GM03348 (cell line): Measurements from ENCODE around the gene PSENEN.
A peak's percentile ranks its signal among the peaks of the same experiment; 100 is the strongest.
"Not testable (repeated sequence)": the region's sequence is repeated elsewhere in the genome, so short reads cannot be mapped to it uniquely, and the experiment has no call there.

Experiments used
- DNase-seq: peaks from one replicate; pipeline ENCODE4 v3.0.0; 2012; ENCODE audit warnings: low spot score

Gene PSENEN

DNA sequence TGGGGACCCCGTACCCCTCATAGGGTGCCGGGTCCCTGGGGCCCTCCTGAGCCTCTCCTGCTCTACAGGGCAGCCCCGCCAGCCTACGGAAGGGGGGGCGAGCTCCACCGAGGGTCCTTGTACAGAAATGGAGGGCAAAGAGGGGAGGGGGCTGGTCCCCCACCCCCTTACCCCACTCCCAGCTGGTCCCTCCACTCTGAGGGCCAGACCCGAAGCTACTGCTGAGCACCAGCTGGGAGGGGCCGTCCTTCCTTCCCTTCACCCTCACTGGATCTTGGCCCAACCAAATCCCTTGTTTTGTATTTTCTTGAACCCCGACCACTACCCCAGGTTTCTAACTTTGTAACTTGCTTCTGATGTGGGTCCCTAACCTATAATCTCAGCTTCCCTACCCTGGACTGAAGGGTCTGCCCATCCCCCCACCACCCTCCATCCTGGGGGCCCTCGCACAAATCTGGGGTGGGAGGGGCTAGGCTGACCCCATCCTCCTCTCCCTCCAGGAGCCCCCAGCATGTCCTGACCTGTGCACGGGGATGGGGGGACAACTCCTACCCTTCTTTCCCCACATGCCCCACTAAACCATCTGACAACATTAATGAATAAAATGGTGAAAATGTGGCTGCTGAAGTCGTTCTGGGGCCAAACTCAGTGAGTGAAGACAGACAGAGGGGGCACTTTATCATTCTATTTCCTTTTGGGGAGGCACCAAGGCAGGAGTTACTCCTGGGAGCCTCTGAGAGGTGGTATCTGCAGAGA lies 42.9 kb downstream of the PSENEN start:
- no peak for DNase-seq

DNA sequence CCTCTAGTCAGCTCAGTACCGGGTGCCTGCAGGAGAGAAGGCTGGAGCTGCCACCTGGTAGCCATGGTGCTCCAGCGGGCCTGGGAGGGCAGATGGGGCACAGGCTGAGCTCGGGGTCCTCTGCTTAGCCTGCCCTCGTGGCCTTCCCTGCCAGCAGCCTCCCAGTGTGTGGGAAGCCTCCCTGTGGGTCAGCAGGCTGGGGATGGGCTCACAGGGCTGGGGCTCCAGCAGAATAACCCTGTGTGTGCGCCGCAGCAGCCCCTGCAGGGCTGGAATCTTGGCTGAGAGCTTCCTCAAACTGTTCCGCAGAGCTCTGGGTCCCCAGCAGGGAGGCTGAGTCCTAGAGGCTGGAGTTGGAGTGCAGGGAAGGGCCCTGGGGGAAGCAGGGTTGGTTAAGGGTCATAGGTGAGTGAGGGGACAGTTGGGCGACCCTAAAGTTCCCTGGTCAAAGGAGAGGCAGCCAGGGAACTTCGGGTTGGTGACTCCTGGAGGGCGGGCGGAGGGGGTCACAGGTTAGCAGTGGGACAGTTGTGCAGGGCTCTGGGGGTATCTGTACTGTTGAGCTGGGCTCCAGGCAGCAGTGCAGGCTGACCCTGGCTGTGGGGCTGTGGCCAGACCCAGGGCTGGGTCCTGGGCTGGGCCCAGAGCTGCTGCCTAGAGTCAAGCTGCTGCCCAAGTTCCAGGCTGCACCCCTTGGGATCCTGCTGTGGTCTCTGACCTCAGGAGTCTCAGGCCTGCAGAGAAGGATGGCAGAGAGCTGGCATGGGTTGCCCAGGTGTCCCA lies 43.9 kb downstream of the PSENEN start:
- no peak for DNase-seq

DNA sequence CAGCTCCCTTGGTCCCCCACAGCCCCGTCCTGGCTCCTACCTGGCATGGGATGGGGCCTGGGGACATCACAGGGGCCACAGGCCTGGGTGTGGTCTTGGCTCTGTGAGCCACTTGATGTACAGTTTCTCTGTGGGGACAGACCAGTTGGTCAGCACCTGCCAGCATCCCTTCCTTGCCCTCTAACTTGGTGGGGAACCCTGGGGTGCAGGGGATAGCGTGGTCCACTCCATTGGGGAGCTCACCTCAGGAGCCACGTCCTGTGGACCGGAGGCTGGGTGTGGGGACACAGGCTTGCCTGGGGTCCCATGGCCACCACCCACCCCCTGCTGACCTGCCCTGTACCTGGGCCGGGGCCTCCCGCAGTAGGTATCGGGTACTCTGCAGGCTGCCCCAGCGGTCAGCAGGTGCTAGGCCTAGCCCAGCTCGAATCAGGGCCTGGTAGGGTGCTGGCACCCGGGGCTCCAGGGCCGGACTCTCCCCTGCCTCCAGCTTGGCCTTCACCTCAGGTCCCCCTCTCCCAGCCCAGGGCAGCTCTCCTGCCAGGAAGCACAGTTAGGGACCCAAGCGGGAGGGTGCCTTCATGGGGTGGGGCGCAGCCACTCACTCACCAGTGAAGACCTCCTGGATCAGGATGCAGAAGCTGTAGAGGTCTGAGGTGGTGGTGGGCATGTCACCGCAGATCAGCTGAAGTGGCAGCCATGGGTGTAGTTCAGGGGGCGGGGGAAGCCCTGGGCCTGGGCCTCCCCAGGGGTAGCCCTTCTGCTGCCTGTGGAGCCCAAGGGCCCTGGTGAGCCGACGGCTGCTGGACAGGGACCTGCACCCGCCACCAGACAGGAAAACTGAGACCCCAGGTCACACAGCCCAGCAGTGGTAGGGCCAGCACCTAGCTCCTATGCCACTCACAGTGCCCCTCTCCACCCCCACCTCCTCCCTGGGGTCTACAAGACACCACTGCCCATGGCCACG lies 44.8 kb downstream of the PSENEN start:
- DNase-seq = no peak

DNA sequence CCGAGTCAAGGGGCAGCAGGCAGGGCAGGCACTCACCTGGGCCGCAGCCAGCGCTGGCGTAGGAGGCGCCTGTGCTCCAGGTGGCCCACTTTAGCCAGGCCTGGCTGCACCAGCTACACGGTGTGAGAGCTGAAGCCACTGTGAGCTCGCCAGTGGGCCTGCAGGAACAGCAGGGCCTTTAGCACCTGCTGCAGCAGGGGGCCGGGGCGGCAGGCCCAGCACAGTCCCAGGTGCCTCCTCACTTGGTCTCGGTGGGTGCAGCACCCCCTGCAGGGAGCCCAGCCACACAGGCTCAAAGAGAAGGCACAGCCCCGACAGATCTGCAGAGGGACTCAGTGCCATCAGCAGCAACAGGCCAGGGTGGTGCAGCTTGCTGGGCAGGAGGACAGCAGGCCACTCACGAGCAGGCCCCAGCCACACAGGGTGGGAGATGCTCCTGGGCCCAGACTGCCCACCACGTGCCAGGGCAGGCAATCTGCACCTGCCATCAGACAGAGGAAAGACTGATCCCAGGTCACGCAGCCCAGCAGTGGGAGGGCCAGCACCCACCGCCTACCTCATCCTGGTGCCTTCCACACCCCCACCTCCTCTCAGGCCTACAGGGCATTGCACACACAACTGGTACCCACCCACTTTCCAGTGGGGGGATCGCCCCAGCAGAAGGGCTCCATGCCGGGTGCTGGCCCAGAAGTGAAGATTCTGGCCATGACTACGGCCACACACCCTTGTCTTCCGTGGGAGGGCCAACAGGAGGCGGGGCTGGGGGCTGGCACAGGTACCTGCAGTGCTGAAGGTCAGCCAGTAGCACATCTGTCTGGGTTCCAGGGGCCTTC lies 45.7 kb downstream of the PSENEN start:
- DNase-seq = no peak

DNA sequence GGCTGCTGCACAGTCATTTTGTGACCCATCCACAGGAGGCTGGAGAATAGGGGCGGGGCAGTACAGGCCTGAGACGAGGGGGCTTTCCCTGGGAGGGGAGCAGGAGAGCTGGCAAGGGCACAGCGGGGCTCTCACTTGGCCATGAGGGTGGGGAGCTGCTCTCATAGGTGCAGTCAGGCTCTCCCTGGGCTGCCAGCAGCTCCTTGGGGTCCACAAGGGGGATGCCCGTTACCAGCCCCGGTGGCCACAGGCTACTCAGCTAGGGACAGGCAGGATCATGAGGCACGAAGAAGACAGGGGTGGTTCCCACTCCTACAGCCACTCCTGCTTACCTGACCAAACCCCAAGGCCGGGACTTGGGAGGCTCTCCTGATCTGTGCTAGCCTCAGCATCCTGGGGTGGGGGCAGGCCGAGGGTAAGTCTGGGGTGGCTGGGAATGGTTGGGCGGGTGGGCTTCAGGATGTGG lies 46.4 kb downstream of the PSENEN start:
- no peak for DNase-seq

DNA sequence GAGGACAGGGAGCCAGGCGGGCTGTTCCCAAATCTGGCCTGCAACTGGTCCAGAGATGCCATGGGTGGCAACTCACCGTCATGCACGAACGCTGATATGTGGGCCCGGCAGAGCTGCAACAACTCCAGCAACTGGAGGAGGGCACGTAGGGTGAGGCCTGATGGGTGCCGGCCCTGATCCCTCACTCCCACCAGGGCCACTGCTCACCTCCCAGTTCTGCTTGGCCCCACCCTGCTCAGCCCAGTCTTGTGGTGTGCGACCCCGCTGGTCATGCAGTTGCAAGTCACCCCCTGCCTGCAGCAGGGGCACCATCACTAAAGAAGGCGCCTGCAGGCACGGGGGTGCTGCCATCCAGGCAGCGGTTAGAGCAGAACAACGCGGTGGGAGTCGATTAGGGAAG lies 46.9 kb downstream of the PSENEN start:
- no peak for DNase-seq

DNA sequence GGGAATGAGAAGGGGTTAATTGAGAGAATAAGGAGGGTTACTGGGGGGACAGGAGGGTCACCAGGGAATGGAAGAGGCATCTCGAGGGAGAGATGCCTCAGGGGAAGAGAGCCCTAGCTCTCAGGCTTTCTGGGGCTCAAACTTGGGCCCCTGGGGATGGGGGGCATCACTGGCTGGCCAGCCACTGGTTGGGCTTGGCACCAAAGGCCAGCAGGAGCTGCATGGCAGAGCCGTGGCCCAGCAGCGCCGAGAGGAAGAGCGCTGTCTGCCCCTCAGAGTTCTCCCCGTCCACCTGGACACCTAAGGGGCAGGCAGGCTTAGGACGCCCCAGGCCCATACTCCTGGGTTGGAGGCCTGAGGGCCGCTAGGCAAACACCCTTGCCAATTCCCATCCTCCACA lies 47.4 kb downstream of the PSENEN start:
- DNase-seq = no peak

DNA sequence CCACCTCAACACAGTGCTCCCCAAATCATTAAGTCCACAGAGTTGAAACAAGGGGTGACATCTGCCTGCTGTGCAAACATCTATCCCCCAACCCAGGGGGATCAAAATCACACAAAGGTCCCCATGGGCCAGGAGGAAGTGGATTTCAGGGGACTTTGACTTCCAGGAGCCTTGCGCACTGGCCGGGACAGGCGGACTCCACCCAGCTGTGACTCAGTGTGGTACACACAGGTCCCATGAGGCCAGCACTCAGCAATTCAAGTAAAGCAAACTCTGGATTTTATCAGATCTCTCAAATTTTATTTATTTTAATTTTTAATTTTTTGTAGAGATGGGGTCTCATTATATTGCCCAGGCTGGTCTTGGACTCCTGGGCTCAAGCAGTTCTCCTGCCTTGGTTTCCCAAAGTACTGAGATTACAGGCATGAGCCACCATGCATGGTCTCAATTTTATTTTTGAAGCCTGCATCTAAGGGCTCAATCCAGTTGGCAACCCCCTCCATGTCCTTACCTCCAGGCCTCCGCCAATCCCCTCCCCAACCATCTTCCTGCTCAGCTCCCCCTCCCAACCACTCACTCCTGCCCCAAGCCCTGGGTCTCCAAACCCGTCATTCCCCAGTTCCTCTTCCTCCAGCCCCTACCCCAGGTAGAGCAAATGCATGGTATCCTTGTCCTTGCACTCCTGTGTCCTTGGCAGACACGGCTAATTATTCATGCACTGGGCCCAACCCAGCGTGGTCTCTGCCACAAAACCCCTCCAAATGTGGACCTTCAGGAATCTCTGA lies 48.1 kb downstream of the PSENEN start:
- DNase-seq = peak; percentile 79

DNA sequence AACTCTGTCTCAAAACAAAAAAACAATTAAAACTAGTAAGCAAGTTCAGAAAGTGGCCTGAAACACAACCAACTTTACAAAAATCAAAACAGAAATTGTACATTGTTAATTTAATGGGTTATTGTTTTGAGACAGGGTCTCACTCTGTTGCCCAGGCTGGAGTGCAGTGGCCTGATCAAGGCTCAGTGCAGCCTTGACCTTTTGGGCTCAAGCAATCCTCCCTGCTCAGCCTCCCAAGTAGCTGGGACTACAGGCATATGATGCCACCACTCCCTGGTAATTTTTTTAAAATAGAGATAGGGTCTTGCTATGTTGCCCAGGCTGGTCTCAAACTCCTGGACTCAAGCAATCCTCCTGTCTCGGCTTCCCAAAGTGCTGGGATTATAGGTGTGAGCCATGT lies 50.1 kb downstream of the PSENEN start:
- DNase-seq = not testable (repeated sequence)
